Measurements from ENCODE around the gene STMN1. TPM values are rescaled to one million over a fixed set of nuclear protein-coding genes. Genes with fewer than 3 reads are reported as not detected.

Gene STMN1
- total and polyA plus RNA-seq, 2 of the 8 experiments (the other 6 are each of a cell fraction or from before 2014, with no cell fraction given) = 116 to 564 TPM

DNA sequence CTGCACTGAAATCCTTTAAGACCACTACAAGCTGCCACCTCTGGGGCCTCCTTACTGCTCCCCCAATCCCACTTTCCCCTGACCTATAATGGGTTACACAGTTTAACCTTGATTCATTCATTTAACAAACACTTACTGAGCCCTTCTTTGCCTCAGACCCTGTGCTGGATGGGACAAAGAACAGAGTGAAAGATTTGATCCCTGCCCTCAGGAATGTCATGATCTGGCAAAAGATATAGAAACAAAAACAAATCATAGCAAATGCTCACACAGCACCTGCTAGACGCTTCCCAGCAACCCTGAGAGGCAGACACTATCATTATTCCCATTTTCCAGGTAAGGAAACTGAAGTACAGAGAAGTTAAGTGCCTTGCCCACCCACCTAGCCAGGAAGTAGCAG, 39.9 kb downstream of the STMN1 start:
- no peak overlapping the region for H3K4me2 ChIP-seq (ENCODE audit: insufficient read depth in 1 of 2, low read depth in 2 of 2, low read length in 2 of 2)
- H4K20me1 ChIP-seq (replicated peaks in 1 of 2; ENCODE audit: control insufficient read depth in 1 of 2, insufficient read depth in 2 of 2, low read length in 2 of 2) = peaks cover 0 to 1% of the 10 kb centered on the region in 2 experiments
- no peaks in the 10 kb centered on the region for H3K23me2 ChIP-seq (ENCODE audit: low read depth, low read length)
- H2BK120ac ChIP-seq (replicated peaks; ENCODE audit: low read depth, low read length) = no peak overlapping the region
- 93% methylated on average over 1 of the region's 1 CpG; no CpG with 5 or more reads in 1 of the 2 experiments for WGBS, 2 experiments (ENCODE audit: extremely low coverage in 1 of 2, insufficient coverage in 1 of 2, insufficient read length in 1 of 2, insufficient replicate concordance in 2 of 2, low coverage in 1 of 2, low lambda C conversion rate in 2 of 2, missing lambda C conversion rate in 1 of 2)
- H3K18ac ChIP-seq (ENCODE audit: extremely low read depth, low read length) = no peak overlapping the region
- no peak overlapping the region for H4K91ac ChIP-seq (replicated peaks; ENCODE audit: insufficient read length, low read length)
- no peak for TF ChIP-seq RBBP5 (IDR thresholded peaks at IDR 0.05; ENCODE audit: borderline replicate concordance, low read depth, low read length)
- no peak for TF ChIP-seq SIRT6 (IDR thresholded peaks at IDR 0.05; ENCODE audit: low read length)
- TF ChIP-seq JUN (IDR thresholded peaks at IDR 0.05; ENCODE audit: low read depth, low read length) = no peak
- TF ChIP-seq YY1 (IDR thresholded peaks at IDR 0.05; ENCODE audit: low read depth, low read length) = no peak
- no peak for TF ChIP-seq POU5F1 (IDR thresholded peaks at IDR 0.05; ENCODE audit: low read depth, low read length)
- no peak for TF ChIP-seq SP4 (IDR thresholded peaks at IDR 0.05; ENCODE audit: low read length)
- no peak for TF ChIP-seq SP1 (IDR thresholded peaks at IDR 0.05; ENCODE audit: low read depth, low read length)
- TF ChIP-seq CBX8 (IDR thresholded peaks at IDR 0.05; ENCODE audit: borderline replicate concordance, low read depth, low read length) = no peak
- TF ChIP-seq CREB1 (IDR thresholded peaks at IDR 0.05) = no peak
- TF ChIP-seq MAX (IDR thresholded peaks at IDR 0.05) = no peak
- no peak for TF ChIP-seq POLR2A (IDR thresholded peaks at IDR 0.05; ENCODE audit: control extremely low read depth in 1 of 2, low read depth in 2 of 2, low read length in 2 of 2)
- no peak for TF ChIP-seq POLR2AphosphoS5 (IDR thresholded peaks at IDR 0.05; ENCODE audit: low read depth, low read length)
- TF ChIP-seq SUZ12 (IDR thresholded peaks at IDR 0.05; ENCODE audit: low read length) = no peak
- no peak for TF ChIP-seq NRF1 (IDR thresholded peaks at IDR 0.05; ENCODE audit: low read depth, low read length)
- no peak for DNase-seq (ENCODE audit: low read depth in 1 of 2, low spot score in 2 of 2)
- H3K9ac ChIP-seq (replicated peaks in 1 of 4; ENCODE audit: extremely low read depth in 1 of 4, low read depth in 3 of 4, low read length in 3 of 4) = no peak overlapping the region
- no peak overlapping the region for H3K4ac ChIP-seq (replicated peaks; ENCODE audit: insufficient read length, low read depth, low read length)
- H2BK12ac ChIP-seq (ENCODE audit: low read depth, low read length) = no peak overlapping the region
- no peaks in the 10 kb centered on the region for H3K9me3 ChIP-seq (ENCODE audit: insufficient read depth in 2 of 2, low read depth in 1 of 2, low read length in 1 of 2)
- H4K5ac ChIP-seq (ENCODE audit: insufficient read length, low read depth, low read length) = no peak overlapping the region
- no peaks in the 10 kb centered on the region for H3K27me3 ChIP-seq (replicated peaks in 1 of 4; ENCODE audit: control insufficient read depth in 3 of 4, extremely low read depth in 1 of 4, insufficient read depth in 3 of 4, low read length in 3 of 4)
- no peak overlapping the region for H4K8ac ChIP-seq (ENCODE audit: extremely low read depth, insufficient read depth, low read length)
- no peak overlapping the region for H3K23ac ChIP-seq (ENCODE audit: insufficient read length)
- no peak overlapping the region for H3K4me3 ChIP-seq (ENCODE audit: extremely low read depth in 1 of 4, insufficient read depth in 2 of 4, low read depth in 3 of 4, low read length in 4 of 4)
- CTCF ChIA-PET (ENCODE audit: partially characterized antibody) = interaction anchor here (1.4 to 2.4 kb wide), 2 partner anchors 24 to 30 kb away, joined by 3 to 11 read pairs; no protein-coding TSS in a partner anchor
- no peak overlapping the region for H2BK15ac ChIP-seq (ENCODE audit: low read length)
- no peak overlapping the region for H2BK20ac ChIP-seq (ENCODE audit: low read length)
- H2BK5ac ChIP-seq (ENCODE audit: low read depth, low read length) = no peak overlapping the region
- H3K14ac ChIP-seq (ENCODE audit: insufficient read length) = no peak overlapping the region
- no peak overlapping the region for H2AK5ac ChIP-seq (ENCODE audit: low read depth, low read length)
- no peaks in the 10 kb centered on the region for H3K79me2 ChIP-seq (ENCODE audit: control insufficient read depth in 1 of 2, insufficient read depth in 2 of 2, low read length in 2 of 2)
- H3K27ac ChIP-seq (ENCODE audit: low read depth, low read length) = no peak overlapping the region
- H3K36me3 ChIP-seq (ENCODE audit: control insufficient read depth in 2 of 4, insufficient read depth in 4 of 4, low read length in 3 of 4) = peaks cover 0 to 8% (median 1%) of the 10 kb centered on the region in 4 experiments; a peak in 3 of 8 replicates
- H3K4me1 ChIP-seq (replicated peaks in 1 of 4; ENCODE audit: control insufficient read depth in 3 of 4, insufficient read depth in 4 of 4, low read length in 3 of 4) = peaks cover 3 to 12% (median 9%) of the 10 kb centered on the region in 4 experiments
- no peaks in the 10 kb centered on the region for H3K79me1 ChIP-seq (ENCODE audit: low read depth, low read length)
- H2AFZ ChIP-seq (ENCODE audit: low read length) = no peak overlapping the region
- no peak overlapping the region for H3K56ac ChIP-seq (replicated peaks; ENCODE audit: insufficient read length, low read depth, low read length)
- no peak for FAIRE-seq
- POLR2A ChIA-PET (ENCODE audit: partially characterized antibody) = interaction anchor here (1.4 to 2.6 kb wide), 3 partner anchors 9 to 34 kb away, joined by 3 to 10 read pairs (median 7); partner anchors contain the start of gene PAQR7

Measured in H1 (cell line).